ENCODE measurements around the gene FAM200A. TPM values are rescaled to one million over a fixed set of nuclear protein-coding genes. Genes with fewer than 3 reads are reported as not detected.
"Not testable (repeated sequence)": the region's sequence is repeated elsewhere in the genome, so short reads cannot be mapped to it uniquely, and the experiment has no call there.

Gene FAM200A
- total and polyA plus RNA-seq, 7 experiments from 2014 or later: 1.9 to 13.6 (median 5.9) TPM

GRCh38 chr7:99571768-99572167 lies 19.9 kb upstream of the FAM200A start:
- no peaks in the 10 kb centered on the region for H3K4me1 ChIP-seq (ENCODE audit: control insufficient read depth in 2 of 2, insufficient read depth in 2 of 2, low read length in 2 of 2)
- ATAC-seq (no peak), DNase-seq (no peak)
- no peak overlapping the region for H3K27ac ChIP-seq (ENCODE audit: low read depth, low read length)
- Mint-ChIP-seq H3K36me3 (peaks cover 10 to 40% (median 34%) of the 10 kb centered on the region in 5 donors), H3K9me3 (no peaks in the 10 kb centered on the region), H3K4me1 (peaks cover 0 to 10% (median 6%) of the 10 kb centered on the region in 7 donors), H3K27ac (peak overlapping the region in 6 of 9 donors; percentile 13 to 71 (median 59)), H3K4me3 (no peak overlapping the region), H3K27me3 (no peaks in the 10 kb centered on the region)
- H3K4me3 ChIP-seq (ENCODE audit: low read length): no peak overlapping the region
- ChIA-PET CTCF (no interaction called here), POLR2A (interaction anchor here (2.0 kb wide), 1 partner anchor 12 kb away, joined by 10 read pairs; no protein-coding TSS in a partner anchor)
- H3K36me3 ChIP-seq (ENCODE audit: control insufficient read depth in 2 of 3, insufficient read depth in 3 of 3, low read length in 3 of 3): peaks cover 0 to 41% (median 0%) of the 10 kb centered on the region in 3 experiments
- no peaks in the 10 kb centered on the region for H3K9me3 ChIP-seq (ENCODE audit: control insufficient read depth in 2 of 3, low read length in 3 of 3)
- intact Hi-C loops (cut with micrococcal nuclease): no loop called here
- H3K27me3 ChIP-seq (ENCODE audit: control insufficient read depth in 2 of 2, insufficient read depth in 2 of 2, low read length in 2 of 2): no peaks in the 10 kb centered on the region

GRCh38 chr7:99568770-99569169 lies 16.9 kb upstream of the FAM200A start:
- H3K27ac Mint-ChIP-seq; intact Hi-C loops (cut with micrococcal nuclease); H3K9me3 ChIP-seq (ENCODE audit: control insufficient read depth in 2 of 3, low read length in 3 of 3); H3K27me3 ChIP-seq (ENCODE audit: control insufficient read depth in 2 of 2, insufficient read depth in 2 of 2, low read length in 2 of 2); DNase-seq; H3K4me3 Mint-ChIP-seq; POLR2A ChIA-PET; ATAC-seq; H3K4me3 ChIP-seq (ENCODE audit: low read length); H3K27ac ChIP-seq (ENCODE audit: low read depth, low read length); H3K4me1 ChIP-seq (ENCODE audit: control insufficient read depth in 2 of 2, insufficient read depth in 2 of 2, low read length in 2 of 2); H3K27me3 Mint-ChIP-seq; H3K9me3 Mint-ChIP-seq; CTCF ChIA-PET: not testable (repeated sequence)
- H3K36me3 ChIP-seq (ENCODE audit: control insufficient read depth in 2 of 3, insufficient read depth in 3 of 3, low read length in 3 of 3): peaks cover 0 to 60% (median 12%) of the 10 kb centered on the region in 3 experiments
- Mint-ChIP-seq H3K4me1 (peaks cover 8 to 21% (median 15%) of the 10 kb centered on the region in 7 donors), H3K36me3 (peaks cover 17 to 52% (median 46%) of the 10 kb centered on the region in 5 donors)

GRCh38 chr7:99563650-99564049 lies 11.7 kb upstream of the FAM200A start:
- no peaks in the 10 kb centered on the region for H3K9me3 ChIP-seq (ENCODE audit: control insufficient read depth in 2 of 3, low read length in 3 of 3)
- Mint-ChIP-seq H3K27ac (peak overlapping the region in 5 of 9 donors; percentile 20 to 76 (median 49)), H3K9me3 (no peaks in the 10 kb centered on the region), H3K4me1 (peaks cover 24 to 49% (median 39%) of the 10 kb centered on the region in 7 donors), H3K27me3 (no peaks in the 10 kb centered on the region), H3K4me3 (no peak overlapping the region), H3K36me3 (peaks cover 19 to 47% (median 23%) of the 10 kb centered on the region in 5 donors)
- H3K4me1 ChIP-seq (ENCODE audit: control insufficient read depth in 2 of 2, insufficient read depth in 2 of 2, low read length in 2 of 2): peaks cover 5 to 15% of the 10 kb centered on the region in 2 donors
- no peak overlapping the region for H3K4me3 ChIP-seq (ENCODE audit: low read length)
- ChIA-PET CTCF (no interaction called here), POLR2A (no interaction called here)
- ATAC-seq (no peak), DNase-seq (no peak)
- H3K27ac ChIP-seq (ENCODE audit: low read depth, low read length): no peak overlapping the region
- no peaks in the 10 kb centered on the region for H3K27me3 ChIP-seq (ENCODE audit: control insufficient read depth in 2 of 2, insufficient read depth in 2 of 2, low read length in 2 of 2)
- H3K36me3 ChIP-seq (ENCODE audit: control insufficient read depth in 2 of 3, insufficient read depth in 3 of 3, low read length in 3 of 3): peaks cover 0 to 56% (median 30%) of the 10 kb centered on the region in 3 experiments
- intact Hi-C loops (cut with micrococcal nuclease): no loop called here

- ChIA-PET POLR2A (no interaction called here), CTCF (no interaction called here)
- Histone ChIP-seq H3K9me3 (ENCODE audit: control insufficient read depth in 2 of 3, low read length in 3 of 3) (no peaks in the 10 kb centered on the region), H3K27me3 (ENCODE audit: control insufficient read depth in 2 of 2, insufficient read depth in 2 of 2, low read length in 2 of 2) (no peaks in the 10 kb centered on the region), H3K36me3 (ENCODE audit: control insufficient read depth in 2 of 3, insufficient read depth in 3 of 3, low read length in 3 of 3) (peaks cover 0 to 58% (median 30%) of the 10 kb centered on the region in 3 experiments), H3K4me3 (ENCODE audit: low read length) (no peak overlapping the region), H3K4me1 (ENCODE audit: control insufficient read depth in 2 of 2, insufficient read depth in 2 of 2, low read length in 2 of 2) (peaks cover 5 to 15% of the 10 kb centered on the region in 2 donors), H3K27ac (ENCODE audit: low read depth, low read length) (no peak overlapping the region)
- no peaks in the 10 kb centered on the region for H3K27me3 Mint-ChIP-seq
- peaks cover 25 to 52% (median 39%) of the 10 kb centered on the region in 7 donors for H3K4me1 Mint-ChIP-seq
- no peaks in the 10 kb centered on the region for H3K9me3 Mint-ChIP-seq
- peaks cover 20 to 48% (median 24%) of the 10 kb centered on the region in 5 donors for H3K36me3 Mint-ChIP-seq
- peak overlapping the region in 1 of 10 donors; percentile 26 for H3K4me3 Mint-ChIP-seq
- peak overlapping the region in 5 of 9 donors; percentile 19 to 96 (median 79) for H3K27ac Mint-ChIP-seq
- no peak for ATAC-seq
- intact Hi-C loops (cut with micrococcal nuclease): no loop called here
- DNase-seq: peak in 2 of 9 donors; percentile 13 to 47
Measured at GRCh38 chr7:99562832-99563231, 10.9 kb upstream of the FAM200A start.

- ChIA-PET POLR2A (no interaction called here), CTCF (no interaction called here)
- Mint-ChIP-seq H3K9me3 (no peaks in the 10 kb centered on the region), H3K27ac (peak overlapping the region in 8 of 9 donors; percentile 19 to 96 (median 70)), H3K4me3 (peak overlapping the region in 3 of 10 donors; percentile 17 to 26 (median 18)), H3K36me3 (peaks cover 20 to 52% (median 24%) of the 10 kb centered on the region in 5 donors), H3K27me3 (no peaks in the 10 kb centered on the region), H3K4me1 (peaks cover 25 to 58% (median 42%) of the 10 kb centered on the region in 7 donors)
- Histone ChIP-seq H3K4me1 (ENCODE audit: control insufficient read depth in 2 of 2, insufficient read depth in 2 of 2, low read length in 2 of 2) (peaks cover 8 to 20% of the 10 kb centered on the region in 2 donors), H3K36me3 (ENCODE audit: control insufficient read depth in 2 of 3, insufficient read depth in 3 of 3, low read length in 3 of 3) (peaks cover 0 to 58% (median 30%) of the 10 kb centered on the region in 3 experiments), H3K27ac (ENCODE audit: low read depth, low read length) (no peak overlapping the region), H3K9me3 (ENCODE audit: control insufficient read depth in 2 of 3, low read length in 3 of 3) (no peaks in the 10 kb centered on the region), H3K27me3 (ENCODE audit: control insufficient read depth in 2 of 2, insufficient read depth in 2 of 2, low read length in 2 of 2) (no peaks in the 10 kb centered on the region), H3K4me3 (ENCODE audit: low read length) (no peak overlapping the region)
- intact Hi-C loops (cut with micrococcal nuclease): no loop called here
- DNase-seq (no peak), ATAC-seq (no peak)
Measured at GRCh38 chr7:99562114-99562784, 10.3 kb upstream of the FAM200A start.

GRCh38 chr7:99561737-99562051 lies 9.8 kb upstream of the FAM200A start:
- no peak for DNase-seq
- peaks cover 20 to 54% (median 24%) of the 10 kb centered on the region in 5 donors for H3K36me3 Mint-ChIP-seq
- Histone ChIP-seq H3K9me3 (ENCODE audit: control insufficient read depth in 2 of 3, low read length in 3 of 3) (no peaks in the 10 kb centered on the region), H3K4me3 (ENCODE audit: low read length) (no peak overlapping the region), H3K4me1 (ENCODE audit: control insufficient read depth in 2 of 2, insufficient read depth in 2 of 2, low read length in 2 of 2) (peaks cover 13 to 25% of the 10 kb centered on the region in 2 donors), H3K27me3 (ENCODE audit: control insufficient read depth in 2 of 2, insufficient read depth in 2 of 2, low read length in 2 of 2) (no peaks in the 10 kb centered on the region), H3K27ac (ENCODE audit: low read depth, low read length) (no peak overlapping the region), H3K36me3 (ENCODE audit: control insufficient read depth in 2 of 3, insufficient read depth in 3 of 3, low read length in 3 of 3) (peaks cover 0 to 58% (median 30%) of the 10 kb centered on the region in 3 experiments)
- ATAC-seq: no peak
- peaks cover 25 to 63% (median 46%) of the 10 kb centered on the region in 7 donors for H3K4me1 Mint-ChIP-seq
- ChIA-PET CTCF (interaction anchor here (0.6 kb wide), 1 partner anchor 54 kb away, joined by 3 read pairs; no protein-coding TSS in a partner anchor), POLR2A (no interaction called here)
- H3K27me3 Mint-ChIP-seq: no peaks in the 10 kb centered on the region
- peak overlapping the region in 7 of 9 donors; percentile 60 to 99 (median 81) for H3K27ac Mint-ChIP-seq
- intact Hi-C loops (cut with micrococcal nuclease): no loop called here
- peak overlapping the region in 1 of 10 donors; percentile 17 for H3K4me3 Mint-ChIP-seq
- H3K9me3 Mint-ChIP-seq: no peaks in the 10 kb centered on the region

Measured in naive thymus-derived CD4-positive, alpha-beta T cell (primary cell).